NCI-H2029 treated with DMSO at 0.1 percent for 48 hours (cell line): ENCODE measurements around the gene ANKRD33B.
"Not testable (repeated sequence)": the region's sequence is repeated elsewhere in the genome, so short reads cannot be mapped to it uniquely, and the experiment has no call there.

ENCODE experiments used
- DNase-seq: peaks from one replicate; lab custom pipeline; 2025; lab: John Stamatoyannopoulos, UW

Gene ANKRD33B

GRCh38 chr5:10559151-10559550, 4.7 kb upstream of the ANKRD33B start:
- DNase-seq = no peak

GRCh38 chr5:10559871-10560270, 4.0 kb upstream of the ANKRD33B start:
- no peak for DNase-seq

GRCh38 chr5:10562201-10563109, 1.4 kb upstream of the ANKRD33B start:
- DNase-seq = no peak

GRCh38 chr5:10563110-10563944, 543 bp upstream of the ANKRD33B start:
- no peak for DNase-seq

GRCh38 chr5:10564838-10565784, 1.2 kb downstream of the ANKRD33B start:
- no peak for DNase-seq

GRCh38 chr5:10565785-10566542, 2.1 kb downstream of the ANKRD33B start:
- no peak for DNase-seq

- DNase-seq = no peak
Measured at GRCh38 chr5:10566543-10567068, 2.7 kb downstream of the ANKRD33B start.

GRCh38 chr5:10567121-10567591, 3.3 kb downstream of the ANKRD33B start:
- DNase-seq = no peak

- no peak for DNase-seq
Measured at GRCh38 chr5:10567781-10568321, 4.0 kb downstream of the ANKRD33B start.

- DNase-seq = not testable (repeated sequence)
Measured at GRCh38 chr5:10570540-10570939, 6.7 kb downstream of the ANKRD33B start.

GRCh38 chr5:10572451-10572850, 8.6 kb downstream of the ANKRD33B start:
- no peak for DNase-seq

GRCh38 chr5:10573487-10574145, 9.7 kb downstream of the ANKRD33B start:
- DNase-seq = no peak

- DNase-seq = not testable (repeated sequence)
Measured at GRCh38 chr5:10574879-10575278, 11.0 kb downstream of the ANKRD33B start.

- no peak for DNase-seq
Measured at GRCh38 chr5:10576121-10576789, 12.4 kb downstream of the ANKRD33B start.

- no peak for DNase-seq
Measured at GRCh38 chr5:10576790-10577189, 12.9 kb downstream of the ANKRD33B start.

GRCh38 chr5:10577371-10578292, 13.8 kb downstream of the ANKRD33B start:
- no peak for DNase-seq

- no peak for DNase-seq
Measured at GRCh38 chr5:10578293-10578665, 14.4 kb downstream of the ANKRD33B start.

- no peak for DNase-seq
Measured at GRCh38 chr5:10578869-10579268, 15.0 kb downstream of the ANKRD33B start.
